Testis (tissue), 2 donors: ENCODE results near the gene SLC28A1.

Experiments used
- CTCF ChIP-seq, 3 experiments: fragments of 450-650 bp in 2 of 3; fragments of 200-600 bp in 1 of 3; sonication (generic) in 1 of 3; IDR thresholded peaks; one replicate each; pipeline ENCODE4 v1.5.1; 2016 to 2019; ENCODE audit warnings: antibody characterized with exemption in 3 of 3, mild to moderate bottlenecking in 2 of 3, moderate library complexity in 1 of 3
- POLR2A ChIP-seq: fragments of 450-650 bp; IDR thresholded peaks from one replicate; pipeline ENCODE4 v1.6.1; 2017; ENCODE audit warnings: antibody characterized with exemption, mild to moderate bottlenecking, moderate library complexity

- no peak for TF ChIP-seq CTCF (IDR thresholded peaks at IDR 0.05)
- no peak for TF ChIP-seq POLR2A
These were observed 50.7 kb downstream of the SLC28A1 start for GRCh38 chr15:84934942-84935729.
